ENCODE data around the gene MACROD2.

DNA sequence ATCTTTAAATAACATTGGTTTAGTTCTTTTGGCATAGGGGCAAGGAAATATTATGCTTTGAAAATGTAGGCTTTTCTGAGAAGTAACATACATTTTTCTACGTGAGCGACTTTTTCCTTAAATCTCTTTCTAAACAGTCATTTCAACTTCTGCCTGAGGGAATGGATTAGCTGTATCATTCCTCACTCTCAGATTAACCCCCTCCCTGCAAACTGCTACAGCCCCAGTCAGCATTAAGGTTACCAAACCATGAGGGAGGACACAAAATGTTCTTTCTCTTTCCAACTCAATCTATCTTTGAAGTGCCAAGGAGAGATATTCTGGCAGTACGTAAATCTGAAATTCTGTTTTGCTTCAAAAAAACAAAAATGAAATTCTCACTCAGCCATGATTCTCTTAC is 573.4 kb downstream of the MACROD2 start:
- TF ChIP-seq, protein P1, sequence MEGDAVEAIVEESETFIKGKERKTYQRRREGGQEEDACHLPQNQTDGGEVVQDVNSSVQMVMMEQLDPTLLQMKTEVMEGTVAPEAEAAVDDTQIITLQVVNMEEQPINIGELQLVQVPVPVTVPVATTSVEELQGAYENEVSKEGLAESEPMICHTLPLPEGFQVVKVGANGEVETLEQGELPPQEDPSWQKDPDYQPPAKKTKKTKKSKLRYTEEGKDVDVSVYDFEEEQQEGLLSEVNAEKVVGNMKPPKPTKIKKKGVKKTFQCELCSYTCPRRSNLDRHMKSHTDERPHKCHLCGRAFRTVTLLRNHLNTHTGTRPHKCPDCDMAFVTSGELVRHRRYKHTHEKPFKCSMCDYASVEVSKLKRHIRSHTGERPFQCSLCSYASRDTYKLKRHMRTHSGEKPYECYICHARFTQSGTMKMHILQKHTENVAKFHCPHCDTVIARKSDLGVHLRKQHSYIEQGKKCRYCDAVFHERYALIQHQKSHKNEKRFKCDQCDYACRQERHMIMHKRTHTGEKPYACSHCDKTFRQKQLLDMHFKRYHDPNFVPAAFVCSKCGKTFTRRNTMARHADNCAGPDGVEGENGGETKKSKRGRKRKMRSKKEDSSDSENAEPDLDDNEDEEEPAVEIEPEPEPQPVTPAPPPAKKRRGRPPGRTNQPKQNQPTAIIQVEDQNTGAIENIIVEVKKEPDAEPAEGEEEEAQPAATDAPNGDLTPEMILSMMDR (IDR thresholded peaks at IDR 0.05), result no peak
- no peak for TF ChIP-seq POLR2A (IDR thresholded peaks at IDR 0.05)

Measured in body of pancreas (tissue), 4 donors.